SK-N-MC (cell line): ENCODE results near the gene PCDHB5.
"Not testable (repeated sequence)": the region's sequence is repeated elsewhere in the genome, so short reads cannot be mapped to it uniquely, and the experiment has no call there.

Source experiments
- EZH2 ChIP-seq: fragments of 200-600 bp; sonication (generic); IDR thresholded peaks from one replicate; pipeline ENCODE4 v1.6.1; 2017; ENCODE audit warnings: antibody characterized with exemption
- FOXP2 ChIP-seq: optimal IDR thresholded peaks from 2 replicates; pipeline ENCODE3; 2011; ENCODE audit warnings: mild to moderate bottlenecking, moderate library complexity; ENCODE audit not compliant: insufficient read depth; ENCODE audit errors: extremely low read length, control extremely low read depth
- POLR2AphosphoS5 ChIP-seq: IDR thresholded peaks from 2 replicates; pipeline ENCODE4 v1.6.1; 2012; ENCODE audit warnings: mild to moderate bottlenecking, low read depth, low read length, borderline replicate concordance

DNA sequence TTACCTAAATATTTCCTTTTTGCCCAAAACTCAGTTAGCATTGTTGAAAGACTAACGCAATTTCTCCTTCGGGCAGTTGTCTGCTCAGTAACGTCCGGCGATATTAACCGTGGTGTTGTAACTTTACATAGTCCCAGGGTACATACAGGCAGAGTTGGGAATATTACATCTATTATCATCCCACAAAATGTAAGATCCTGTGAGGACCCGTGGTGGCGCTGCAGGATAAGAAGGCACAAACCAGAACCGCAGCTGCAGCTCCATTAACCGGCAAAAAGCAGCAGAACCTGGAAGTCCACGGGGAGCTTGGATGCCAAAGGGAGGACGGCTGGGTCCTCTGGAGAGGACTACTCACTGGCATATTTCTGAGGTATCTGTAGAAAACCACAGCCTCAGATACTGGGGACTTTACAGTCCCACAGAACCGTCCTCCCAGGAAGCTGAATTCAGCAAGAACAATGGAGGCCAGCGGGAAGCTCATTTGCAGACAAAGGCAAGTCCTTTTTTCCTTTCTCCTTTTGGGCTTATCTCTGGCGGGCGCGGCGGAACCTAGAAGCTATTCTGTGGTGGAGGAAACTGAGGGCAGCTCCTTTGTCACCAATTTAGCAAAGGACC lies 42.7 kb downstream of the PCDHB5 start, which contains the start of gene PCDHB8:
- not testable (repeated sequence) for TF ChIP-seq POLR2AphosphoS5, EZH2, FOXP2
